ENCODE measurements around the gene HSPA1L.
A peak's percentile ranks its signal among the peaks of the same experiment; 100 is the strongest.
"Not testable (repeated sequence)": the region's sequence is repeated elsewhere in the genome, so short reads cannot be mapped to it uniquely, and the experiment has no call there.

Gene HSPA1L

DNA sequence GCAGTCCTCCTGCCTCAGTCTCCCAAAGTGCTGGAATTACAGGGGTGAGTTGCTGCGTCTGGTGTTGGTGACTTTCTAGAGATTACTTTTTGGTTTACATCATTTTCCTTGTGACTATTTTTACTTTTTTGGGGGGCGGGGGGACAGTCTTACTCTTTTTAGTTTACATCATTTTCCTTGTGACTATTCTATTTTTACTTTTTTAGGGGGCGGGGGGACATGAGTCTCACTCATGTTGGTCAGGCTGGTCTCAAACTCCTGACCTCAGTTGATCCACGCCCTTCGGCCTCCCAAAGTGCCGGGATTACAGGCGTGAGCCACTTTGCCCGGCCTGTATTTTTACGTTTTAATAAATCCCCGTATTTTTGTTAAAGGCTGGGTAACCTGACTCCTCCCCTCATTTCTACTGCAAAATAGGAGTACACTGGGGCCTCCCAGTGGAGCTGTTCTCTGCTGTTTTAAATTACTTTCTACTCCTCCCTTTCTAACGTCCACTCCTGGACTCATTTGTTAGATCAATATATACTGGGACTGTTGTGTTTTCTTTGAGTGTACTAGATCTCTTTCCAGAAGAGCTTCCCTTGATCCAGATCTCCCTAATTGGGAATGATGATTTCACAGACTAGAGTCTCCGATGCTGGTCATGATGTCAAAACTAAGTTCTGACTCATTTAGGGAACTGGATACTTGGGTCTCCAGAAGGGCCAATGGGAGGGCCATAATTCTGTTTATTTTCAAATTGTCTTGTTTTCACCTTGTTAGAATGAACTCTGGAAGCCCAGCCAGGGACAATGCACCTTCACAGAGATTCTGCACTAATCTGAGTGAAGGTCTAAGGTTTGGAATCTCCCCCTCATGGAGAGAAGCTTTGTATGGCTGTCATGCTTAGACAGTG is 21.6 kb upstream of the HSPA1L start:
- no peak for DNase-seq (ENCODE audit: low spot score)

DNA sequence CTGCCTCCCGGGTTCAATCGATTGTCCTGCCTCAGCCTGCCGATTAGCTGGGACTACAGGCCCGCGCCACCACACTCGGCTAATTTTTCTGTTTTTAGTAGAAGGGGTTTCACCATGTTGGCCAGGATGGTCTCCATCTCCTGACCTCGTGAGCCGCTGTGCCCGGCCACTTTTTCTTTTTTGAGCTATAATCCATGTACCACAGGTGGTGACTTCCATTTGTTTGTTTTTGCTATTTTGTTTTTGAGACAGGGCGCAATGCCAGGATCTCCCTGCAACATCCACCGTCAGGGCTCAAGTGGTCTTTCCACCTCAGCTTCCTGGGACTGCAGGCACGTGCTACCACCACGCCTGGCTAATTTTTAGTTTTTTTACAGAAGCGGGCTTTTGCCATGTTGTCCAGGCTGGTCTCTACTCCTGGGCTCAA is 21.0 kb upstream of the HSPA1L start:
- DNase-seq (ENCODE audit: low spot score): no peak

DNA sequence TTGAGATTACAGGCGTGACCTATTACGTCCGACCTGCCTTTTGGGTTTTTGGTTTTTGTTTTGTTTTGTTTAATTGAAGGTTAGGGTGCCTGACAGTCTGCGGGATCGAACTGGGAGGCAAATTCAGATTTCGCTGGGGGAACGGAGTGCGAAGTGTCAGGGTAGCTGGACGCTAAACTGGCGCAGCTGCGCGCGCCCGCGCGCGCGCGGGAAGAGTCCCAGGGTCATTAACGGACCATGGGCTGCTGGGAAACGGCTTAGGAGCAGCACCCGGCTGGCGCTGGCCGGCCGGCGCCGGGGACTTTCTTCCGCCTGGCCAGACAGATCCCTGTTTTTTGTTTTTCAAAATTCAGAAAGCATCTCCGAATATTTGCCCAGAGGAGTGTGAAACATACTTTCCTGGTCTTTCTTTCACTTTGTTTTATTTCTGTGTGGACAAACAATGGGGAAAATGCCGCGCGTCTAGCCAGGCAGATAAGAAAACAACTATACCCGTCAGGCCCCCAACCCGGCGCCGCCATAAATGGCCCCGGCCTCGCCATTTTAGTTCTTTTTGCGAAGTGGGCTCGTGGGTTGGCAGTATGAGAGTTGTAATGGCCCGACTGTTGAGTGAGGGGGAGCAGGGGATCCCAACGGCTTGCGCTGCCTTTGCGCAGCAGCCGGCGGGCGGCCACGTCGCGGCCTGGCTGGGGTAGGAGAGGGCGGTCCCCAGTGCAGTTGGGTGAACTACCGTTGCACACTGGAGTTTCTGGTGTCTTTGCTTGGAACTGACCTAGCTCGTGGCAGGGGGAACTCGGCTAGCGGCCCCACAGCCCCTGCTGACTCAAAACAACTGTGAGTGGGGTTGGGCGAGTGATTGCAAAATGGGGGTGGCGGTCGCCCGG is 19.5 kb upstream of the HSPA1L start:
- peak; percentile 89 for DNase-seq (ENCODE audit: low spot score)

DNA sequence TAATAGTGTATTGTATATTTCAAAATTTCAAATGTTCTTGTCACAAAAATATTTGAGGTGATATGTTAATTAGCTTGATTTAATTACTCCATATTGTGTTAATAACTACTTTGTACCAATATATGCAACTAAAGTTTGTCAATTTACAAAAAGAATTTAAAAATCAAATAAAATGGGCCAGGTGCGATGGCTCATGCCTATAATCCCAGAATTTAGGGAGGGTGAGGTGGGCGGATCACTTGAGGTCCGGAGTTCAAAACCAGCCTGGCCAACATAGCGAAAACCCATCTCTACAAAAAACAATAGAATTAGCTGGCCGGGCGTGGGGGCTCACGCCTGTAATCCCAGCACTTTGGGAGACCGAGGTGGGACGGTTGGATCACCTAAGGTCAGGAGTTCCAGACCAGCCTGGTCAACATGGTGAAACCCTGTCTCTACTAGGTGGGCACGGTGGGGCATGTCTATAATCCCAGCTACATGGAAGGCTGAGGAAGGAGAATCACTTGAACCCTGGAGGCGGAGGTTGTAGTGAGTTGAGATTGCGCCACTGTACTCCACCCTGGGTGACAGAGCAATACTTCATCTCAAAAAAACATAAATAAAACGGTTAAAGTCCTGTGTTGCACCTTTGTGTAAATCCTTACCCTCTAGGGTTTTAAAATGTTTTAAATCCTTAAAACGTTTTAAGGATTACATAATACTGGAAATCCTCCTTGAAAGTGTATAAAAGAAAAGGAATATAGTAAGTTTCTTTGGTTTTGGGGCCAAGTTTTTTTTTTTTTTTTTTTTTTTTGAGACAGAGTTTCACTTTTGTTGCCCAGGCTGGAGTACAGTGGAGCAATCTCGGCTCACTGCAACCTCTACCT is 16.5 kb upstream of the HSPA1L start:
- DNase-seq (ENCODE audit: low spot score): no peak

DNA sequence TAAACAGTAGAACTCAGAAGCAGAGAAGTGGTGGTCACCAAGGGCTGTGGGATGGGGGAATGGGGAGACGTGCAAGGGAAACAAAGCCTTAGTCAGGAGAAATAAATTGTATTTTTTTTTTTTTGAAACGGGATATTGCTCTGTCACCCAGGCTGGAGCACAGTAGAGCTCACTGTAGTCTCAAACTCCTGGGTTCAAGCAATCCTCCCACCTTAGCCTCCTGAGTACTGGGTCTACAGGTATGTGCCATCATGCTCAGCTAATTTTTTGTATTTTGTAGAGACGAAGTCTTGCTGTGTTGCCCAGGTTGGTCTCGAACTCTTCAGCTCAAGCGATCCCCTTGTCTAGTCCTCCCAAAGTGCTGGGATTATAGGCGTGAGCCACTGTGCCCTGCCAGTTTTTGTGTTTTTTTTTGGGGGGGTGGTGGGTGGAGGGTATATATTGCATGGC is 15.8 kb upstream of the HSPA1L start:
- no peak for DNase-seq (ENCODE audit: low spot score)

DNA sequence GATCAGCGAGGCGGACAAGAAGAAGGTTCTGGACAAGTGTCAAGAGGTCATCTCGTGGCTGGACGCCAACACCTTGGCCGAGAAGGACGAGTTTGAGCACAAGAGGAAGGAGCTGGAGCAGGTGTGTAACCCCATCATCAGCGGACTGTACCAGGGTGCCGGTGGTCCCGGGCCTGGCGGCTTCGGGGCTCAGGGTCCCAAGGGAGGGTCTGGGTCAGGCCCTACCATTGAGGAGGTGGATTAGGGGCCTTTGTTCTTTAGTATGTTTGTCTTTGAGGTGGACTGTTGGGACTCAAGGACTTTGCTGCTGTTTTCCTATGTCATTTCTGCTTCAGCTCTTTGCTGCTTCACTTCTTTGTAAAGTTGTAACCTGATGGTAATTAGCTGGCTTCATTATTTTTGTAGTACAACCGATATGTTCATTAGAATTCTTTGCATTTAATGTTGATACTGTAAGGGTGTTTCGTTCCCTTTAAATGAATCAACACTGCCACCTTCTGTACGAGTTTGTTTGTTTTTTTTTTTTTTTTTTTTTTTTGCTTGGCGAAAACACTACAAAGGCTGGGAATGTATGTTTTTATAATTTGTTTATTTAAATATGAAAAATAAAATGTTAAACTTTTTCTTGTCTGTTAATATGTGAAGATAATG is 14.7 kb upstream of the HSPA1L start:
- DNase-seq (ENCODE audit: low spot score): peak; percentile 82

DNA sequence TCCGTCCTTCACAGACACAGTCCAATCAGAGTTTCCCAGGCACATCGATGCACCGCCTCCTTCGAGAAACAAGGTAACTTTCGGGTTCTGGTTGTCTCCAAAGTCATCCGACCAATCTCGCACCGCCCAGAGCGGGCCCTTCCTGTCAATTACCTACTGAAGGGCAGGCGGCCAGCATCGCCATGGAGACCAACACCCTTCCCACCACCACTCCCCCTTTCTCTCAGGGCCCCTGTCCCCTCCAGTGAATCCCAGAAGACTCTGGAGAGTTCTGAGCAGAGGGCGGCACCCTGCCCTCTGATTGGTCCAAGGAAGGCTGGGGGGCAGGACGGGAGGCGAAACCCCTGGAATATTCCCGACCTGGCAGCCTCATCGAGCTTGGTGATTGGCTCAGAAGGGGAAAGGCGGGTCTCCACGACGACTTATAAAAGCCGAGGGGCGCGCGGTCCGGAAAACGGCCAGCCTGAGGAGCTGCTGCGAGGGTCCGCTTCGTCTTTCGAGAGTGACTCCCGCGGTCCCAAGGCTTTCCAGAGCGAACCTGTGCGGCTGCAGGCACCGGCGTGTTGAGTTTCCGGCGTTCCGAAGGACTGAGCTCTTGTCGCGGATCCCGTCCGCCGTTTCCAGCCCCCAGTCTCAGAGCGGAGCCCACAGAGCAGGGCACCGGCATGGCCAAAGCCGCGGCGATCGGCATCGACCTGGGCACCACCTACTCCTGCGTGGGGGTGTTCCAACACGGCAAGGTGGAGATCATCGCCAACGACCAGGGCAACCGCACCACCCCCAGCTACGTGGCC is 12.4 kb upstream of the HSPA1L start, which contains the start of gene HSPA1B:
Gene HSPA1B, plus strand, starts transcription at position 453 of the 794 bp plus-strand sequence. Its CDS starts 213 bp downstream, at position 666.
- DNase-seq (ENCODE audit: low spot score): peak; percentile 100

DNA sequence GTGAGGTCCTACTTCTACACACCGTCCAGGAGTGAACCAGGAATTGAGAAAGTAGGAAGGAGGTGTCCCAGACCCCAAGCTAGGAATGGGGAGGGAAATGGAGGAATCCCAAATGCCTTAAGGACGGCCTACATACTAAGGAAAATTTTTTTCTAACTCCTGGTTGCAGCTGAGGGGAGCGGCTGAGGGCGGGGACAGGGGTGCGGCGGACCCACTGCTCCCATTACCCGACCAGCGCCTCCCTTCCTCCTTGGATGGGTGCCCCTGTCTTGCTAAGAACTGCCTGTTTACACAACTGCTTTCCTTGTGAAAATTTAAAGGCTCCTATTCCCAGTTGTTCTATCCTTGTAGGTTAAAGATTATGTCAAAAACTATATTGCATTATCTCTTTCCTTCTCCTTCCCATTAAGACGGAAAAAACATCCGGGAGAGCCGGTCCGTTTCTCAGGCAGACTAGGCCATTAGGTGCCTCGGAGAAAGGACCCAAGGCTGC is 11.8 kb upstream of the HSPA1L start:
- DNase-seq (ENCODE audit: low spot score): no peak

DNA sequence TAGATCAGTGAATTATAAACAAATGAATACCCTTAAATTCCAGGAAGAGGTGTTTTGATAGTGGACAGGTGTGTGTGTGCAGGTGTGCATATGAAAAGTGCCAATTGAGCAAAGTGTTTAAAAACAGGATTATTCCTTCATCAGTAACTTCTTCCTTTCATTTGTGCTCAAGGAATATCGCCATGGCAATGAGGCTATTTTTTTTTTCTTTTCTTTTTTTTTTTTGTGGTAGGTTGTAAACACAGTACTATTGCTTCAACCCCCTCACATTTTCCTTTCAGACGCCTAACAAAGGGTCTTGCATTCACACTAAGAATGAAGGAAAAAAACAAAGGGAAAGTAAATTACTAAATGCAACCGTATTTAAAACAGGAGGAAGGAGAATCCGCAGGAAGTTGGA is 10.5 kb upstream of the HSPA1L start:
- DNase-seq (ENCODE audit: low spot score): no peak

DNA sequence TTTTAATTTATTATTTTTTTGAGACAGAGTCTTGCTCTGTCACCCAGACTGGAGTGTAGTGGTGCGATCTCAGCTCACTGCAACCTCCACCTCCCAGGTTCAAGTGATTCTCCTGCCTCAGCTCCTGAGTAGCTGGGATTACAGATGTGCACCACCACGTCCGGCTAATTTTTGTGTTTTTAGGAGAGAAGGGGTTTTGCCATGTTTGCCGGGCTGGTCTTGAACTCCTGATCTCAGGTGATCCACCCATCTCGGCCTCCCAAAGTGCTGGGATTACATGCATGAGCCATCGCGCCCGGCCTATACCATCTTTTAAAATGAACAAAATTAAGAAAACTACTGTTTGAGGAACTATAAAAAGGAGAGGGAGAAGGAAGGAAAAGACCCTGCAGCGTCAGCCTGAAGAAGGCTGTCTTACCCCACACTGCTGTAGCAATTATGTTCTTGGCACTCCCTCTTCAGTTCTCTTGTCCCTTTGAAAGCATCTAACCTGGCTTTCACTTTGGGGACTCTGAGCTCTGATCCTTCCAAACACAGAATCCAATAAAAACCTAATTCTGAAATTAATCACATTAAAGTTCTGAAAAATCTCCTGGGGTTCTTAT is 8.6 kb upstream of the HSPA1L start:
- not testable (repeated sequence) for DNase-seq (ENCODE audit: low spot score)

DNA sequence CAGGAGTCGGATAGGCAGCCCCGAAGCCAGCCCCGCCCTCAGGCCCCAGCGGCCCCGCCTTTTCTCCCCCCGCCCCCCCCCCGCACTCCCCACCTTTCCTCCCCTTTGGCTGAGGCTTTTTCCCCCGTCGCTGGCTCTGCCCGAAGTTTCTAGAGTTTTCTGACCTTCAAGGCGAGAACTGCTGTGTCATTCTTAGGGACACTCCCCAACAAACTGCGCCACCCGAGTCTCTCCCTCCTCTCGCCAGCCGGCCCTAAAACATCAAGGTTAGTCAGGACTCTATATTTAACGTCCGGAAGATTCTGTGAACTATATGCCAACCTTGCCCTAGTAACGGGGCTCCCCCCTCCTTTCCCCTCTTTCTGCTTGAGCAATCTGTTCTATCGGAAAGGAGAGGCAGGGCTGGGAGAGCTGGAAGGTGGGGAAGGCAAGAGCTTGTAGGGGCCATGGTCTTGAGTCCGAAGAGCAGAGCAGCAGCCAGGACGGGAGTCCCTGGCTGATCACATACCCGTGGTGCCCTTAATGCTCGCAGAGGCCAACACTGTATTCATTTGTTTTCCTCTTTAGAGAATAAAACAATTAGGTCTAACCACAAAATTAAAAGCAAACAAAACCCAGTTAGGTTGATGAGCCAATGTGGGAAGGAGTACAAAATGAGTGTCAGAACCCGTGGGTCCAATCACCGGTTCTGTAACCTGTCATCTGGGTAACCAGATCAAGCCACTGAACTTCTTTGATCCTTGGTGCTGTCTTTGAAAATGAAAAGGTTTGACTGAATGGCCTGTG is 7.1 kb upstream of the HSPA1L start:
- peak; percentile 77 for DNase-seq (ENCODE audit: low spot score)

DNA sequence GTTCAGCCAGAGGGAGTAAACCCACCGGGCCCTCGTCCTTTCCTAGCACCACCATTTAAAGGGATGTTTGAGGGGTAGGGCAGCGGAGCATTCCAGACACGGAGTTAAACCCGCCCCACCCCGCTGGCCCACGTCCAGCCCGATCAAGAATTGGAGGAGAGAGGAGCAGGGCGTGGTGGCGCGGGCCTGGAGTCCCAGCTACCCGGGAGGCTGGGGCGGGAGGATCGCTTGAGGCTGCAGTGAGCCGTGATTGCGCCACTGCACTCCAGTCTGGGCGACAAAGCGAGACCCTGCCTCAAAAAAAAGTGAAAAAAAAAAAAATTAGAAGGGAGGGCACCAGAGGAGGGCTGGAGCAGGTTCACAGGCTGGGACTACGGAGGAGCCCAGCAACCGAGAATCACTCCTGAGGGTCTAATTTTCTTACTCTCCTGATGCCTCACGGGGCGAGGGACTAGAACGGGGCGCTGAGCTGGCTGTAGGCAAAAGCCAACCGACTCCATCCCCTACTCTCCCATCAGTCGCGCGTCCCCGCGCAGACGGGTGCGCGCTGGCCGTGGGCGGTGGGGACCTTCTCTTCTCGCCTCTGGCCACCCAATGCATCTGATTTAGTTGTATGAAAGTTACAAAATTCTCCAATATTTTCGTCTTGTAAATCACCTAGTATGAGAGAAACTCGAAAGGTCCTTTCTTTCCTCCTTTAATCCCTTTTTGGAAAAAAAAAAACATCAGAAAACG is 6.4 kb upstream of the HSPA1L start:
- DNase-seq (ENCODE audit: low spot score): no peak

DNA sequence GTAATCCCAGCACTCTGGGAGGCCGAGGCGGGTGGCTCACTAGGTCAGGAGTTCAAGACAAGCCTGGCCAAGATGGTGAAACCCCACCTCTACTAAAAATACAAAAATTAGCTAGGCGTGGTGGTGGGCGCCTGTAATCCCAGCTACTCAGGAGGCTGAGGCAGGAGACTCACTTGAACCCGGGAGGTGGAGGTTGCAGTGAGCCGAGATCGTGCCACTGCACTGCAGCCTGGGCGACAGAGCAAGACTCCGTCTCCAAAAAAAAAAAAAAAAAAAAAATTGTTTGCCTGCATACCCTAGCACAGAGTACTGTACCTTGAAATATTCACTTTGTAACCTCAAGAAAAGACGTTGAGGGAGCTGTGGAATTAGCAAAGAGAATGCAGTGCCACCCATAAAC is 5.3 kb upstream of the HSPA1L start:
- not testable (repeated sequence) for DNase-seq (ENCODE audit: low spot score)

DNA sequence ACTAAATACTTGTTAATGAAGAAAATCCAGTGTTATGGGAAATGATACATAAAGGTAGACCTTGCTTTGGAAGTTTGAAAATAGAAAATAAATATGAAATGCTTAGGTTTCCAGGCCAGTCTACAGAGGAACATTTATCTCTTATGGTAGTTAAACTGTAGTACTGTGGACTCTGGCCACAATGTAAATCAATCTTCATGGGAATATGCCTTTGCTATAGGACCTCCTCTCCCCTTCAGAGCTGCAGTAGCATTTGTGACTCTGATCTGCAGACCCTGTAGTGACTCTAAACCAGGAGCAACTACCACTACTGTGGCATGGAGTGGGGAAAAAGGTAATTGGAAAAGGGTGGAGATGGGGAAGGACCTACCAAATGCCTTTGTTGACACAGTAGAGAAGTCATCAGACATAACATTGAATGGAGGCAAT is 4.8 kb upstream of the HSPA1L start:
- DNase-seq (ENCODE audit: low spot score): no peak

DNA sequence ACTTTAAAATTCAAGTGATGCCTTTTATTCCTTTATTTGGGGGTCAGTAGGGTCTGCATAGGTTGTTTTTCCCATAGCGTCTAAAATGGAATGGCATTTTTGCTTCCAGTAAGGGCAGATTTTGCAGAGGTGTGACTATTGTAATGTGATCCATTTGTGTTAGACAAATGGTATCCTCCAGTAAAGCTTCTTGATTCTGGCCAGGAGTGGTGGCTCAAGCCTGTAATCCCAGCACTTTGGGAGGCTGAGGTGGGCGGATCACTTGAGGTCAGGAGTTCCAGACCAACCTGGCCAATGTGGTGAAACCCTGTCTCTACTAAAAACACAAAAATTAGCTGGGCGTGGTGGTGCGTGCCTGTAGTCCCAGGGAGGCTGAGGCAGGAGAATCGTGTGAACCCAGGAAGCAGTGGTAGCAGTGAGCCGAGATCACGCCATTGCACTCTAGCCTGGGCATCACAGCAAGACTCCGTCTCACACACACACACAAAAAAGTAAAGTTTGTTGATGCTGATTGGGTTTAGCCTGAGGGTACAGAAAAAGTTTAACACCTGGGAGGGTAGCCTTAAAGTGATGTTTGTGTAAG is 2.9 kb upstream of the HSPA1L start:
- not testable (repeated sequence) for DNase-seq (ENCODE audit: low spot score)

DNA sequence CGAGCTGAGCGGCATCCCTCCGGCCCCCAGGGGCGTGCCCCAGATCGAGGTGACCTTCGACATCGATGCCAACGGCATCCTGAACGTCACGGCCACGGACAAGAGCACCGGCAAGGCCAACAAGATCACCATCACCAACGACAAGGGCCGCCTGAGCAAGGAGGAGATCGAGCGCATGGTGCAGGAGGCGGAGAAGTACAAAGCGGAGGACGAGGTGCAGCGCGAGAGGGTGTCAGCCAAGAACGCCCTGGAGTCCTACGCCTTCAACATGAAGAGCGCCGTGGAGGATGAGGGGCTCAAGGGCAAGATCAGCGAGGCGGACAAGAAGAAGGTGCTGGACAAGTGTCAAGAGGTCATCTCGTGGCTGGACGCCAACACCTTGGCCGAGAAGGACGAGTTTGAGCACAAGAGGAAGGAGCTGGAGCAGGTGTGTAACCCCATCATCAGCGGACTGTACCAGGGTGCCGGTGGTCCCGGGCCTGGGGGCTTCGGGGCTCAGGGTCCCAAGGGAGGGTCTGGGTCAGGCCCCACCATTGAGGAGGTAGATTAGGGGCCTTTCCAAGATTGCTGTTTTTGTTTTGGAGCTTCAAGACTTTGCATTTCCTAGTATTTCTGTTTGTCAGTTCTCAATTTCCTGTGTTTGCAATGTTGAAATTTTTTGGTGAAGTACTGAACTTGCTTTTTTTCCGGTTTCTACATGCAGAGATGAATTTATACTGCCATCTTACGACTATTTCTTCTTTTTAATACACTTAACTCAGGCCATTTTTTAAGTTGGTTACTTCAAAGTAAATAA is 2.2 kb upstream of the HSPA1L start:
- DNase-seq (ENCODE audit: low spot score): not testable (repeated sequence)

DNA sequence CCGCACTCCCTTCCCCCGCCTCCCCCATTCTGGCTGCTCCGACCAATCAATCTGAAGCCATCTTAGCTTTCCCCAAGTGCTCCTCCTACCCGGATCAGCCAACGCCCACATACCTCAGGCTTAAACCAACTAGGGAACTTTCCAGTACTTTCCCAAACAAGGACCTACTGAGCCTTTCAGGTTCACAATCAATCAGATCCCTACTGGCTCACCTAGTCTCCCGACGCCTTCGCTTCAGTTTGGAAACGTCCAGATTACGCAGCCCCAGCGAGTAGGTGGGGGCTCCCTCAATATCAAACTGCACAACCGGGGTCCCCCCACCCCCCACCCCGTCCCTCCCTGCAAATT is 432 bp downstream of the HSPA1L start:
- peak; percentile 97 for DNase-seq (ENCODE audit: low spot score)

Data from cerebellar cortex (tissue), 1 donor.